Pancreas (tissue), 10 donors: ENCODE data around the gene CD4. TPM values are rescaled to one million over a fixed set of nuclear protein-coding genes. Genes with fewer than 3 reads are reported as not detected.
"Not testable (repeated sequence)": the region's sequence is repeated elsewhere in the genome, so short reads cannot be mapped to it uniquely, and the experiment has no call there.

Experiments used
- ATAC-seq, 4 donors: fragments of 200-7000 bp; cut with Tn5 transposase; one replicate each; pipeline versions ENCODE4 v1.8.0 to v1.9.1; 2020; ENCODE audit warnings: mild to moderate bottlenecking in 4 of 4, moderate library complexity in 4 of 4
- DNase-seq, 6 donors: peaks; one replicate each; pipeline ENCODE4 v3.0.0-alpha.2; 2020
- FAIRE-seq: peaks from 2 replicates; lab custom pipeline; 2012; peaks lifted over from hg19 to GRCh38; lab: Jason Lieb, UNC
- H3K27ac ChIP-seq, 4 donors: fragments of 200-600 bp; sonication (generic); 1 replicate in 3 of 4; 2 replicates in 1 of 4; pipeline versions ENCODE4 v1.5.0 to v1.8.0; 2020
- H3K27me3 ChIP-seq, 4 donors: fragments of 200-600 bp; one replicate each; pipeline ENCODE4 v1.8.0; 2021
- H3K36me3 ChIP-seq, 3 donors: fragments of 200-600 bp; sonication (generic) in 1 of 3; one replicate each; pipeline versions ENCODE4 v1.5.0 to v1.8.0; 2020 to 2021
- H3K4me1 ChIP-seq, 3 donors: fragments of 200-600 bp; one replicate each; pipeline ENCODE4 v1.8.0; 2021
- H3K4me3 ChIP-seq, 4 donors: fragments of 200-600 bp; sonication (generic) in 2 of 4; one replicate each; pipeline versions ENCODE4 v1.5.0 to v1.8.0; 2020 to 2021
- H3K9me3 ChIP-seq, 4 donors: fragments of 200-600 bp; one replicate each; pipeline ENCODE4 v1.8.0; 2021
- CTCF ChIP-seq, 4 donors: fragments of 200-600 bp; sonication (generic) in 3 of 4; IDR thresholded peaks; one replicate each; pipeline versions ENCODE4 v1.5.0 to v1.8.0; 2021; ENCODE audit warnings: antibody characterized with exemption in 4 of 4
- WGBS, 2 donors: extraction: QIAGEN DNeasy Blood & Tissue Kit; methylation state at CpG; one replicate each; pipeline ENCODE4 v1.1.7; 2013; 5-methylcytosine and 5-hydroxymethylcytosine counted together
- intact Hi-C, 3 donors: fragments of 100-400 bp; cut with DNase I; formaldehyde crosslinking; loops; one replicate each; pipeline versions ENCODE4 v1.11.1 to v1.14.2; 2022
- polyA plus RNA-seq, 2 donors: library from polyadenylated mRNA; stranded (reverse); fragments of 200-250 nt; gene quantifications; one replicate each; pipeline ENCODE4 v1.2.3, GENCODE V29; 2013
- total RNA-seq, 6 donors: library from RNA; stranded (reverse); fragmentation: NEBNext Ultra II Directional in 4 of 6; extraction: Animal tissue kit (Norgen Biotek cat#: 25700) in 4 of 6; gene quantifications; one replicate each; pipeline versions ENCODE4 v1.2.1 to v1.2.4, GENCODE V29; 2021 to 2023
- donor health status: healthy with polysubstance abuse.
- donor health status: DM: no; HTN: no; CAD: no; lungs with moderate emphysema.
- donor health status: DM: no; HTN: no; CAD: no.
- donor health status: control.
- donor health status: control.
- donor health status: Bipolar disorder and iron deficiency.
- donor health status: DM: yes; HTN: yes; CAD: no.
- donor health status: DM: no; HTN: no; CAD: no.
- donor health status: DM: no; HTN: no; CAD: no.
- donor health status: DM: yes; HTN: yes; CAD: no.

CD4 gene
- total RNA-seq (10 to 100 TPM in 1 of 6 donors, 1 to 10 TPM in 5; 1.2 to 19.9 (median 4.0) TPM), polyA plus RNA-seq (1 to 10 TPM; 1.2 to 2.0 TPM)

GRCh38 chr12:6788972-6789924 is at the start of gene CD4:
TSS of gene CD4 (plus strand) at chr12:6789528. CDS start at chr12:6800139, 10,611 bp downstream.
- 60 to 61% methylated on average over 18 of the region's 18 CpGs for WGBS, 2 donors
- TF ChIP-seq CTCF (IDR thresholded peaks at IDR 0.05) = no peak
- intact Hi-C loops = no loop called here
- H3K9me3 ChIP-seq = no peaks in the 10 kb centered on the region
- H3K4me1 ChIP-seq = no peaks in the 10 kb centered on the region
- peak within 1 kb of the TSS in 1 of 4 donors; percentile 20 for H3K4me3 ChIP-seq
- FAIRE-seq (no peak), DNase-seq (peak in 1 of 6 donors; percentile 28), ATAC-seq (peak in 3 of 4 donors; percentile 48 to 76 (median 73))
- H3K27me3 ChIP-seq = no peaks in the 10 kb centered on the region
- H3K36me3 ChIP-seq = no peaks in the 10 kb centered on the region
- H3K27ac ChIP-seq = peak within 1 kb of the TSS in 1 of 4 donors; percentile 30

GRCh38 chr12:6742080-6742479 is 47.2 kb upstream of the CD4 start:
- H3K27ac ChIP-seq, FAIRE-seq, H3K9me3 ChIP-seq, ATAC-seq, intact Hi-C loops, H3K4me1 ChIP-seq, DNase-seq, H3K27me3 ChIP-seq, H3K4me3 ChIP-seq, H3K36me3 ChIP-seq: not testable (repeated sequence)
- 80 to 87% methylated on average over 9 to 12 of the region's 12 CpGs for WGBS, 2 donors

- Histone ChIP-seq H3K27ac (no peak overlapping the region), H3K36me3 (peaks cover 0 to 17% (median 7%) of the 10 kb centered on the region in 3 donors), H3K4me3 (no peak overlapping the region), H3K9me3 (no peaks in the 10 kb centered on the region), H3K27me3 (no peaks in the 10 kb centered on the region), H3K4me1 (no peaks in the 10 kb centered on the region)
- TF ChIP-seq CTCF (IDR thresholded peaks at IDR 0.05) = no peak
- DNase-seq = no peak
- 78 to 88% methylated on average over 3 of the region's 3 CpGs for WGBS, 2 donors
- ATAC-seq = no peak
- intact Hi-C loops = no loop called here
- no peak for FAIRE-seq
Measured at GRCh38 chr12:6742834-6743233, 46.5 kb upstream of the CD4 start.

- intact Hi-C loops, H3K4me3 ChIP-seq, ATAC-seq, H3K27me3 ChIP-seq, H3K9me3 ChIP-seq, DNase-seq, FAIRE-seq, H3K4me1 ChIP-seq, H3K27ac ChIP-seq: not testable (repeated sequence)
- 36 to 42% methylated on average over 7 of the region's 7 CpGs for WGBS, 2 donors
- peaks cover 0 to 22% (median 11%) of the 10 kb centered on the region in 3 donors for H3K36me3 ChIP-seq
Measured at GRCh38 chr12:6743300-6743699, 46.0 kb upstream of the CD4 start.

GRCh38 chr12:6745741-6746525 is 43.4 kb upstream of the CD4 start:
- TF ChIP-seq CTCF (IDR thresholded peaks at IDR 0.05) = no peak
- Histone ChIP-seq H3K4me1 (no peaks in the 10 kb centered on the region), H3K27me3 (no peaks in the 10 kb centered on the region), H3K4me3 (no peak overlapping the region), H3K36me3 (peaks cover 4 to 48% (median 30%) of the 10 kb centered on the region in 3 donors), H3K27ac (peak overlapping the region in 1 of 4 donors; percentile 33), H3K9me3 (no peaks in the 10 kb centered on the region)
- ATAC-seq (peak in 3 of 4 donors; percentile 16 to 65 (median 65)), DNase-seq (no peak), FAIRE-seq (no peak)
- 72 to 80% methylated on average over 13 of the region's 13 CpGs for WGBS, 2 donors
- intact Hi-C loops = no loop called here
